ENCODE measurements around the gene SLC5A3. TPM values are rescaled to one million over a fixed set of nuclear protein-coding genes. Genes with fewer than 3 reads are reported as not detected.

SLC5A3 gene
- total and polyA plus RNA-seq, 10 of the 15 experiments (the other 5 are each of a cell fraction or from before 2014, with no cell fraction given): 3.3 to 21.4 (median 12.0) TPM

DNA sequence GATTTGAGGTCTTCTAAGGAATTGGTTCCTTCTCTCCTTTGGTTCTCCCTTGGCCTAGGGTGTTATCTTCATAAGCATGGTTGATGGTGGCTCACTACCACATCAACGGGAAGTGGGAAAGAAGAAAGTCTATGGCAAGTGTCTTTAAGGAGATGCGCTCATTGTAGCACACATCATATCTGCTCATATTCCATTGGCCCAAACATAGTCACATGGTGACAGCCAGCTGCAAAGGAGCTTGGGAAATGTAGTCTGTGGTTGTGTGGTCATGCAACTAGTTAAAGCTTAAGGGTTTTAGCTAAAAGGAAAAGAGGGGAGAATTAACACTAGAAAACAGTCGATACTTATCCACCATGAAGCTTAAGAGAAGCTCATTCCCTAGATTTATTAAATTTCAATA lies 11.4 kb upstream of the SLC5A3 start (continued):
- TF ChIP-seq, protein P1, sequence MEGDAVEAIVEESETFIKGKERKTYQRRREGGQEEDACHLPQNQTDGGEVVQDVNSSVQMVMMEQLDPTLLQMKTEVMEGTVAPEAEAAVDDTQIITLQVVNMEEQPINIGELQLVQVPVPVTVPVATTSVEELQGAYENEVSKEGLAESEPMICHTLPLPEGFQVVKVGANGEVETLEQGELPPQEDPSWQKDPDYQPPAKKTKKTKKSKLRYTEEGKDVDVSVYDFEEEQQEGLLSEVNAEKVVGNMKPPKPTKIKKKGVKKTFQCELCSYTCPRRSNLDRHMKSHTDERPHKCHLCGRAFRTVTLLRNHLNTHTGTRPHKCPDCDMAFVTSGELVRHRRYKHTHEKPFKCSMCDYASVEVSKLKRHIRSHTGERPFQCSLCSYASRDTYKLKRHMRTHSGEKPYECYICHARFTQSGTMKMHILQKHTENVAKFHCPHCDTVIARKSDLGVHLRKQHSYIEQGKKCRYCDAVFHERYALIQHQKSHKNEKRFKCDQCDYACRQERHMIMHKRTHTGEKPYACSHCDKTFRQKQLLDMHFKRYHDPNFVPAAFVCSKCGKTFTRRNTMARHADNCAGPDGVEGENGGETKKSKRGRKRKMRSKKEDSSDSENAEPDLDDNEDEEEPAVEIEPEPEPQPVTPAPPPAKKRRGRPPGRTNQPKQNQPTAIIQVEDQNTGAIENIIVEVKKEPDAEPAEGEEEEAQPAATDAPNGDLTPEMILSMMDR (IDR thresholded peaks at IDR 0.05 in 2 of 3, conservative IDR thresholded peaks at IDR 0.05 in 1 of 3; ENCODE audit: control insufficient read depth in 2 of 3, extremely low read depth in 1 of 3, insufficient read depth in 1 of 3, low read depth in 3 of 3, low read length in 3 of 3): no peak
- no peak for TF ChIP-seq TCF3 (IDR thresholded peaks at IDR 0.05; ENCODE audit: borderline replicate concordance, insufficient read depth, low read depth, low read length)
- TF ChIP-seq RCOR1 (conservative IDR thresholded peaks at IDR 0.05; ENCODE audit: low read depth, low read length): no peak
- TF ChIP-seq, protein P2, sequence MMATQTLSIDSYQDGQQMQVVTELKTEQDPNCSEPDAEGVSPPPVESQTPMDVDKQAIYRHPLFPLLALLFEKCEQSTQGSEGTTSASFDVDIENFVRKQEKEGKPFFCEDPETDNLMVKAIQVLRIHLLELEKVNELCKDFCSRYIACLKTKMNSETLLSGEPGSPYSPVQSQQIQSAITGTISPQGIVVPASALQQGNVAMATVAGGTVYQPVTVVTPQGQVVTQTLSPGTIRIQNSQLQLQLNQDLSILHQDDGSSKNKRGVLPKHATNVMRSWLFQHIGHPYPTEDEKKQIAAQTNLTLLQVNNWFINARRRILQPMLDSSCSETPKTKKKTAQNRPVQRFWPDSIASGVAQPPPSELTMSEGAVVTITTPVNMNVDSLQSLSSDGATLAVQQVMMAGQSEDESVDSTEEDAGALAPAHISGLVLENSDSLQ (IDR thresholded peaks at IDR 0.05): no peak
- TF ChIP-seq IKZF1 (conservative IDR thresholded peaks at IDR 0.05): no peak
- TF ChIP-seq PAX8 (IDR thresholded peaks at IDR 0.05): no peak
- no peak for TF ChIP-seq MTA2 (IDR thresholded peaks at IDR 0.05; ENCODE audit: low read depth)
- TF ChIP-seq TCF7 (IDR thresholded peaks at IDR 0.05; ENCODE audit: borderline replicate concordance): no peak
- TF ChIP-seq NR2C2 (IDR thresholded peaks at IDR 0.05; ENCODE audit: borderline replicate concordance, control insufficient read depth, insufficient read length, low read depth): no peak

DNA sequence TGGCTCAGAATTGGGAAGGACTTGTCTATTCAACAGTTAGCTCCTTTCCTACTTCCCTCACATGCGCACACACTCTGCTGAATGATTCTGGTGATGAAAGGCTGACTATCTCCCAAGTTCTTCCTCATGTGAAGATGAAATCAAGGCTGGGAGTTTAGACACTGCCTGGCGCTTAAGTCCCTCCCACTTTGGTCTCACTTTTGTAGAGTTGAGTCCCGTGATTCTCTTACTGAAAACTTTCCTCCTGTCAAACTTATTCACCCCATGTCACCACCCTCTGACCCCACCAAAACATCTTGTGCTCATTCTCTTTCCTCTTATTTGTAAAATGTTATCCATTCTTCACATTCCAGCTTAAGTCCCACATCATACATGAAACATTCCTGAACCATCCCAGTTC lies 8.4 kb upstream of the SLC5A3 start:
- BruUV-seq (replicated peaks): no TSS peak

More for the DNA sequence above, 8.4 kb upstream of the SLC5A3 start:
- TF ChIP-seq TBL1XR1 (IDR thresholded peaks at IDR 0.05; ENCODE audit: low read depth, low read length): no peak
- TF ChIP-seq RAD51 (IDR thresholded peaks at IDR 0.05): no peak
- TF ChIP-seq STAT3 (IDR thresholded peaks at IDR 0.05; ENCODE audit: low read depth, low read length): no peak
- TF ChIP-seq TCF7 (IDR thresholded peaks at IDR 0.05; ENCODE audit: borderline replicate concordance): no peak
- TF ChIP-seq RAD21 (IDR thresholded peaks at IDR 0.05; ENCODE audit: insufficient read depth, low read depth, low read length): no peak
- TF ChIP-seq CHD1 (IDR thresholded peaks at IDR 0.05; ENCODE audit: low read depth, low read length): no peak
- no peak for TF ChIP-seq YY1 (IDR thresholded peaks at IDR 0.05; ENCODE audit: low read depth, low read length)
- no peak for TF ChIP-seq SUPT20H (IDR thresholded peaks at IDR 0.05; ENCODE audit: borderline replicate concordance, control insufficient read depth, low read depth, low read length)
- TF ChIP-seq, protein P3, sequence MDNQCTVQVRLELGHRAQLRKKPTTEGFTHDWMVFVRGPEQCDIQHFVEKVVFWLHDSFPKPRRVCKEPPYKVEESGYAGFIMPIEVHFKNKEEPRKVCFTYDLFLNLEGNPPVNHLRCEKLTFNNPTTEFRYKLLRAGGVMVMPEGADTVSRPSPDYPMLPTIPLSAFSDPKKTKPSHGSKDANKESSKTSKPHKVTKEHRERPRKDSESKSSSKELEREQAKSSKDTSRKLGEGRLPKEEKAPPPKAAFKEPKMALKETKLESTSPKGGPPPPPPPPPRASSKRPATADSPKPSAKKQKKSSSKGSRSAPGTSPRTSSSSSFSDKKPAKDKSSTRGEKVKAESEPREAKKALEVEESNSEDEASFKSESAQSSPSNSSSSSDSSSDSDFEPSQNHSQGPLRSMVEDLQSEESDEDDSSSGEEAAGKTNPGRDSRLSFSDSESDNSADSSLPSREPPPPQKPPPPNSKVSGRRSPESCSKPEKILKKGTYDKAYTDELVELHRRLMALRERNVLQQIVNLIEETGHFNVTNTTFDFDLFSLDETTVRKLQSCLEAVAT (IDR thresholded peaks at IDR 0.05): no peak
- no peak for FAIRE-seq
- in situ Hi-C loops (cut with MboI): no loop called here
- POLR2A ChIA-PET: no interaction called here
- SMC1A ChIA-PET (ENCODE audit: uncharacterized antibody, unreplicated experiment): no interaction called here
- no peaks in the 10 kb centered on the region; the same call in 2 of the 3 replicates for H3K9me3 ChIP-seq (replicated peaks; ENCODE audit: control insufficient read depth, insufficient read depth, low read length)
- intact Hi-C loops (cut with micrococcal nuclease; ENCODE audit: unreplicated experiment): no loop called here
- no peaks in the 10 kb centered on the region for H3K36me3 ChIP-seq (ENCODE audit: control insufficient read depth in 2 of 2, insufficient read depth in 2 of 2, low read length in 1 of 2)
- H4K20me1 ChIP-seq (ENCODE audit: control insufficient read depth, insufficient read depth): no peaks in the 10 kb centered on the region
- no peak overlapping the region for H3K9ac ChIP-seq (ENCODE audit: control insufficient read depth, insufficient read depth, low read length)
- RAD21 ChIA-PET (ENCODE audit: unreplicated experiment): no interaction called here
- no peak for ATAC-seq
- H3K4me1 ChIP-seq (ENCODE audit: control insufficient read depth, insufficient read depth, low read length): no peaks in the 10 kb centered on the region
- H3K27ac ChIP-seq (ENCODE audit: control insufficient read depth, insufficient read depth): no peak overlapping the region
- WGBS (ENCODE audit: insufficient coverage, insufficient replicate concordance, low lambda C conversion rate, missing lambda C conversion rate): 51% methylated on average over 3 of the region's 3 CpGs
- H3K4me2 ChIP-seq (ENCODE audit: control insufficient read depth, insufficient read depth): no peak overlapping the region
- CTCF ChIA-PET: interaction anchor here (1.3 kb wide), 1 partner anchor 283 kb away, joined by 4 read pairs; no protein-coding TSS in a partner anchor
- no peak for DNase-seq (ENCODE audit: low read depth, low spot score)
- no peaks in the 10 kb centered on the region for H3K79me2 ChIP-seq (ENCODE audit: control insufficient read depth, insufficient read depth, low read length)
- H3K27me3 ChIP-seq (replicated peaks in 1 of 2; ENCODE audit: control insufficient read depth in 2 of 2, insufficient read depth in 2 of 2, low read length in 1 of 2): no peaks in the 10 kb centered on the region
- H2AFZ ChIP-seq (ENCODE audit: control insufficient read depth, low read depth, low read length): no peak overlapping the region
- H3K4me3 ChIP-seq: no peak overlapping the region
